ENCODE measurements around the gene TRMT44.
A peak's percentile ranks its signal among the peaks of the same experiment; 100 is the strongest.

TRMT44 gene

GRCh38 chr4:8514391-8514790 is 73.8 kb downstream of the TRMT44 start:
- DNase-seq = no peak

- peak; percentile 63 for DNase-seq
Observed at GRCh38 chr4:8515316-8516060, 74.9 kb downstream of the TRMT44 start.

GRCh38 chr4:8516061-8516573 is 75.5 kb downstream of the TRMT44 start:
- peak; percentile 57 for DNase-seq

GRCh38 chr4:8516996-8517550 is 76.5 kb downstream of the TRMT44 start:
- DNase-seq = peak; percentile 33

GRCh38 chr4:8517946-8518345 is 77.4 kb downstream of the TRMT44 start:
- DNase-seq = no peak

GRCh38 chr4:8522160-8523120 is 81.9 kb downstream of the TRMT44 start:
- no peak for DNase-seq

- no peak for DNase-seq
Observed at GRCh38 chr4:8523175-8523574, 82.6 kb downstream of the TRMT44 start.

GRCh38 chr4:8523766-8524165 is 83.2 kb downstream of the TRMT44 start:
- peak; percentile 88 for DNase-seq

GRCh38 chr4:8524595-8525382 is 84.2 kb downstream of the TRMT44 start:
- peak; percentile 51 for DNase-seq

GRCh38 chr4:8525383-8526120 is 85.0 kb downstream of the TRMT44 start:
- DNase-seq = peak; percentile 91

Measured in fibroblast of skin of scalp (primary cell).